Fibroblast of pulmonary artery (primary cell): ENCODE measurements around the gene TNPO1.

ENCODE experiments used
- DNase-seq: peaks from one replicate; pipeline ENCODE4 v3.0.0-alpha.2; 2010; ENCODE audit warnings: low read depth
- H3K4me3 ChIP-seq: replicated peaks from 2 replicates; pipeline ENCODE4 v1.5.1; 2011; ENCODE audit warnings: low read depth, mild to moderate bottlenecking, control low read depth, low read length, moderate library complexity
- TF ChIP-seq, protein P1 (sequence below): IDR thresholded peaks from 2 replicates; pipeline ENCODE4 v1.5.1; 2011; ENCODE audit warnings: mild to moderate bottlenecking, control low read depth, low read length, inconsistent platforms; ENCODE audit errors: missing control alignments

The TNPO1 gene

GRCh38 chr5:72840041-72840440 lies 23.6 kb downstream of the TNPO1 start:
- no peak overlapping the region for H3K4me3 ChIP-seq
- TF ChIP-seq, protein P1, sequence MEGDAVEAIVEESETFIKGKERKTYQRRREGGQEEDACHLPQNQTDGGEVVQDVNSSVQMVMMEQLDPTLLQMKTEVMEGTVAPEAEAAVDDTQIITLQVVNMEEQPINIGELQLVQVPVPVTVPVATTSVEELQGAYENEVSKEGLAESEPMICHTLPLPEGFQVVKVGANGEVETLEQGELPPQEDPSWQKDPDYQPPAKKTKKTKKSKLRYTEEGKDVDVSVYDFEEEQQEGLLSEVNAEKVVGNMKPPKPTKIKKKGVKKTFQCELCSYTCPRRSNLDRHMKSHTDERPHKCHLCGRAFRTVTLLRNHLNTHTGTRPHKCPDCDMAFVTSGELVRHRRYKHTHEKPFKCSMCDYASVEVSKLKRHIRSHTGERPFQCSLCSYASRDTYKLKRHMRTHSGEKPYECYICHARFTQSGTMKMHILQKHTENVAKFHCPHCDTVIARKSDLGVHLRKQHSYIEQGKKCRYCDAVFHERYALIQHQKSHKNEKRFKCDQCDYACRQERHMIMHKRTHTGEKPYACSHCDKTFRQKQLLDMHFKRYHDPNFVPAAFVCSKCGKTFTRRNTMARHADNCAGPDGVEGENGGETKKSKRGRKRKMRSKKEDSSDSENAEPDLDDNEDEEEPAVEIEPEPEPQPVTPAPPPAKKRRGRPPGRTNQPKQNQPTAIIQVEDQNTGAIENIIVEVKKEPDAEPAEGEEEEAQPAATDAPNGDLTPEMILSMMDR = no peak
- DNase-seq = no peak

GRCh38 chr5:72841756-72842535 lies 25.5 kb downstream of the TNPO1 start:
- no peak for DNase-seq
- no peak overlapping the region for H3K4me3 ChIP-seq
- TF ChIP-seq, protein P1 = no peak

- DNase-seq = no peak
- TF ChIP-seq, protein P1 = no peak
- H3K4me3 ChIP-seq = no peak overlapping the region
Measured at GRCh38 chr5:72842816-72843215, 26.4 kb downstream of the TNPO1 start.

DNA sequence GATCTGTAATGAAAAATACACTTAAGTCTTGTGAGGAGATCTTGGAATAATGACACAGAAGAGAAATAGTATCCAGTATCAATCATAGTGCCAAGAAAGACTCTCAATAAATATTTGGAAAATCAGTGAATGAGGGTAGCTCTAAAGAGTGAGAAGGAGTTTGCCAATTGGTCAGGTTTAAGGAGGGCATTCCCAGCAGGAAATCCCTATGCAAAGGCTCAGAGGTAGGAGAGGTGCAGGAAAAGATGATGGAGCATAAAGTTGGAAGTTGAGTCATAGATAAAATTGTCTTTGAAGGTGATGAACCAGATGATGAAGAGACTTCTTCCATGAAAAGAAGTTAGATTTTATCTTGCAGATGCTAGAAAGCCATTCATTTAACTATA lies 27.8 kb downstream of the TNPO1 start:
- no peak for DNase-seq
- TF ChIP-seq, protein P1 = no peak

GRCh38 chr5:72845889-72846288 lies 29.4 kb downstream of the TNPO1 start:
- peak; percentile 80 for DNase-seq
- TF ChIP-seq, protein P1 = no peak

More for the DNA sequence above, 27.8 kb downstream of the TNPO1 start:
- no peak overlapping the region for H3K4me3 ChIP-seq

DNA sequence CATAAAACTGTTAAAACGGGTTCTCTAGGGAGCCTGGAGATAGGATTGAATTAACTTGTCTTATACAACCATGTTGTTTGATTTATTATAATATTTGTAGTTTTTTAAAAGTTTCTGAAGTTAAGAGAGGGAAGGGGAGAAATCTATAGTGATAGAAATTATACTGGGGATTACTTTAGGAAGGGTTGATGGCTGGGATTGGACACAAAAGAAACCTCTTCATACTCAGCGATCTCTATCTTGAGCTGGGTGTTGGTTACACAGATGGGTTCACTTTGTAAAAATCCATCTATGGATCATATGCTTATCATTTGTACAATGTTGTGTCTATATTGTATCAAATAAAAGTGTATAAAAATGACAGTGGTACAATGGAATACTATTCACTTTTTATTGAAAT lies 30.0 kb downstream of the TNPO1 start:
- H3K4me3 ChIP-seq = peak overlapping the region; percentile 80
- no peak for DNase-seq
- TF ChIP-seq, protein P1 = no peak

More at GRCh38 chr5:72845889-72846288, 29.4 kb downstream of the TNPO1 start:
- H3K4me3 ChIP-seq = no peak overlapping the region

- H3K4me3 ChIP-seq = peak overlapping the region; percentile 80
- DNase-seq = no peak
- TF ChIP-seq, protein P1 = no peak
Measured at GRCh38 chr5:72847439-72847838, 31.0 kb downstream of the TNPO1 start.
